22Rv1 (cell line): ENCODE data around the gene EEPD1.

Experiments
- ZFX ChIP-seq: fragments of 450-650 bp; IDR thresholded peaks from 2 replicates; pipeline ENCODE4 v1.6.1; 2017; ENCODE audit warnings: antibody characterized with exemption, borderline replicate concordance
- TF ChIP-seq, protein P1 (sequence below): fragments of 450-650 bp; IDR thresholded peaks from 2 replicates; pipeline ENCODE4 v1.5.1; 2017; ENCODE audit warnings: mild to moderate bottlenecking

DNA sequence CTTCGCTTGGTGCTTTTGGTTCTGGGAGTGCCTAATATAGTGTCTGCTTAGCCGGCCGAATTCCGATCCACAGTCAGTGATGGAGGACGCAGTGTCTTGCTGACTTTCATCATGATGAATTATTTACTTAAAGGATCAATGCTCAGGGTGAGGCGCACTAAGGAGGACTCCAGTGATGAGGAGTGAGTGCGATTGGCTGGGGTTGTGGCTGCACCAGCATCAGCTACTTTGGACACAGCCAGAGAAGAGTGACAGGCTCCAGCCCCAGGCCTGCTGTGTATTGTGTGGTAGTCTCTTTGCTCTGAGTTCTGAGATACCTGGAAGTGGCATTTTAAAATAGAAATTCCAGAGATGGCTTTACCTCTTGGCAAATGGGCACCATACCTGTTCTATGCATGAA lies 163.3 kb downstream of the EEPD1 start:
- TF ChIP-seq, protein P1, sequence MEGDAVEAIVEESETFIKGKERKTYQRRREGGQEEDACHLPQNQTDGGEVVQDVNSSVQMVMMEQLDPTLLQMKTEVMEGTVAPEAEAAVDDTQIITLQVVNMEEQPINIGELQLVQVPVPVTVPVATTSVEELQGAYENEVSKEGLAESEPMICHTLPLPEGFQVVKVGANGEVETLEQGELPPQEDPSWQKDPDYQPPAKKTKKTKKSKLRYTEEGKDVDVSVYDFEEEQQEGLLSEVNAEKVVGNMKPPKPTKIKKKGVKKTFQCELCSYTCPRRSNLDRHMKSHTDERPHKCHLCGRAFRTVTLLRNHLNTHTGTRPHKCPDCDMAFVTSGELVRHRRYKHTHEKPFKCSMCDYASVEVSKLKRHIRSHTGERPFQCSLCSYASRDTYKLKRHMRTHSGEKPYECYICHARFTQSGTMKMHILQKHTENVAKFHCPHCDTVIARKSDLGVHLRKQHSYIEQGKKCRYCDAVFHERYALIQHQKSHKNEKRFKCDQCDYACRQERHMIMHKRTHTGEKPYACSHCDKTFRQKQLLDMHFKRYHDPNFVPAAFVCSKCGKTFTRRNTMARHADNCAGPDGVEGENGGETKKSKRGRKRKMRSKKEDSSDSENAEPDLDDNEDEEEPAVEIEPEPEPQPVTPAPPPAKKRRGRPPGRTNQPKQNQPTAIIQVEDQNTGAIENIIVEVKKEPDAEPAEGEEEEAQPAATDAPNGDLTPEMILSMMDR, result no peak
- no peak for TF ChIP-seq ZFX
